CD4-positive, alpha-beta T cell treated with Interleukin-4 for 4 hours (primary cell): ENCODE data around the gene IFNG-AS1.

Source experiments
- DNase-seq: peaks from one replicate; pipeline ENCODE4 v3.0.0-alpha.2; 2020

The IFNG-AS1 gene

DNA sequence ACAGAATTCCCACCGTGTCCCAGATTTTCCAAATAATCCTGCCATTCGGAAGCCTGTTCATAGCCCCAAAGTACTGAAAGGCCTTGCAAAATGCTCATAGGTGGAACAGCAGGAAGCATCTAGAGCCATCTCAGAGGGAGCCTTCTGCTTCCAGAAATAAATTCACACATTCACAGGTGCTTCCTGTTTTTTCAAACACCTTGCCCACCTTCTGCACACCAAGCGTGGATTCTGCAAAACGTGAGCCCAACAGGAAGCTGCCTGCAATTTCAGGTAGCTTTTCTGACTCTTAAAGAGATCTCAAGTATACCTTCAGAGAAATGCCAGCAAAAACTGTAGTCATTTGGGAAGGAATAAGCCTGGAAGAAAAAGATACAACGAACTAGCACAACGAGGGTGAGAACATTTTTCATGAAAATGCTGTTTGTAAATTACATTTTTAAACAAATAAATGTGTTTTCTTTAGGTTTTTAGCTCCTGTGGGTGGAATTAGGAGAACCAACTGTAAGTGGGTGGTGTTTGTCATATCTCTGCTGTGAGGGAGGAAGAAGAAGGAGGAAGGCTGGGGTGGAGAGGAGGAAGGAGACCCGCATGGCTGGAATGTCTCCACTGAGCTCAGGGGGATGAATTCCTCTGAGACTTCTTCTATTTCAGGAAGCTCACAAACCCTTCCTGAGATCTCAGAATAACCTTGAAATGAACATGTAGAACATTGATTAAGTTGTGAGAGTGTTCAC, at the start of gene IFNG-AS1:
Gene IFNG-AS1, plus strand, starts transcription at position 264 of the 737 bp plus-strand sequence.
- peak; percentile 43 for DNase-seq

GRCh38 chr12:67939611-67940010, 49.6 kb upstream of the IFNG-AS1 start:
- no peak for DNase-seq

DNA sequence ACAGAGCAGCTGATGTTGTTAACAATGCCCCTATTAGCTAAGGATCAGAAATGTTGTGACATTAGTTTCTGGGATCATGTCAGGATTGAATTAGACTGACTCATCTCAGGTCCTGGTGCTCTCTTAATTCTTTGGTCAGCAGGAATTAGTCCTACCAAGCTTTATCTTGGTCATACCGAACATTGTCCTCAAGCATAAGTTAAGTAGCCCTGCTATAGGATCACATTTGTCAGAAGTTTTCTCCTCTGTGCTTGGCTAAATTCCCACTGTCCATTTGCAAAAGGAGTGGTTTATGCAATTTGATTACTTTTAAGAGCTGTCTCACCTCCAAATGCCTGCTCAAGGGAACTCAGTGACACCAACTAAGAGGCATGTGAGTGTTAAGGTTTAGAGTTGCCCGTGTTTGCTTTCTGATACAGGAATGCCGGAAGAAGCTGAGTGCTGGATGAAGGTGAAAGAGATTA, 48.4 kb upstream of the IFNG-AS1 start:
- no peak for DNase-seq

DNA sequence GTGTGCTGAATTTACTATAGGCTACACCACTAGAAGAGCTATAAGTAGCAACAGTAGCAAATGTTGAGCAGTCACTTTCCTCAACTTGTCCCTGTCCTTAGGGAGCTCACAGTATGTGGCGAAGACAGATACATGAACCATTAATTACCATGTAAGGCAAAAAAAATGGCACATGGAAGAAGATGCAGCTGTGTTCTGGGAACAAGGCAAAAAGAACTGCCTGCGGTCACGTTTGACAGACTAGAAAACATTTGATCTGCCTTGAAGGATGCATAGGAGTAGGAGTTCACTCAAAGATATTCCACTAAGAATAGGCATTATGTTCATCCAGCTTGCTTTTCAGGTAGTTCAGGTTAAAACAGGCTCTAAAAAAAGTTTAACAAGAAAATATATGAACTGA, 46.5 kb upstream of the IFNG-AS1 start:
- DNase-seq, result no peak

DNA sequence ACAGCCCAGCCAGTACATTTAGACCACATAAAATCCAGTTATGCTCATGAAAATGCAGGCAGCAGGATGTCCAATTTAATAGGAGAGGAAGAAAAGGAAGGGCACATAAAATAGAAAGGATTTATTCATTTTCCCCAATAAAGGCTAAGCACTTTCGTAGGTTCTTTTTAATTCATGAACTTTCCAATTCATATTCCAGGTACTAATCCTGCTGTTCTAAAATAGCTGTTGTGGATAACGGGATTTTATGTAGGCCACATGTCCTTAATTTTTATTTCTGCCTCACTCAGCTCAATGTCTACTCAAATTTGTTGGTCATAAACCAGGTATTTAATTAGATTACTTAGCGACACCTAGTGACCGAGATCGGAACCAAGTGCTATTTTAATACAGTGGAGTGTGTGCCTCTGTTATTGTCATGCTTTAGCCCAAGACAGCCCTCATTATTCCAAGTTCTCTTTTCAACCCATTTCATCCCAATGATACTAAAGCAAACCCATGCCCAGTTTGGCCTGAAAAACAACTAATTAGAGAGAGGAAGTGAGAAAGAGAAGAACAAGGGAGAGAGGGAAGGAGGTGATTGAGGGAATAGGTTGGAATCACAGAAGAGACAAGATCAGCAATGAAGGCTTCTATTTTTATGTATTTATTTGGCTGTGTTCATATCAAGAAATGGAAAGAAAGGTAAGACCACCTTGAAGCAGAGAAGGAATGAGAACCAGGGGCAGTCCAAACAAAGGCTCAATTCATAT, 45.9 kb upstream of the IFNG-AS1 start:
- DNase-seq, result peak; percentile 75

GRCh38 chr12:67944093-67944492, 45.2 kb upstream of the IFNG-AS1 start:
- DNase-seq, result no peak

- DNase-seq, result no peak
These were observed 36.5 kb upstream of the IFNG-AS1 start for GRCh38 chr12:67952787-67953186.

GRCh38 chr12:67957383-67957782, 31.9 kb upstream of the IFNG-AS1 start:
- no peak for DNase-seq

- no peak for DNase-seq
These were observed 31.1 kb upstream of the IFNG-AS1 start for GRCh38 chr12:67958187-67958586.

- no peak for DNase-seq
These were observed 24.8 kb upstream of the IFNG-AS1 start for GRCh38 chr12:67964456-67964855.

DNA sequence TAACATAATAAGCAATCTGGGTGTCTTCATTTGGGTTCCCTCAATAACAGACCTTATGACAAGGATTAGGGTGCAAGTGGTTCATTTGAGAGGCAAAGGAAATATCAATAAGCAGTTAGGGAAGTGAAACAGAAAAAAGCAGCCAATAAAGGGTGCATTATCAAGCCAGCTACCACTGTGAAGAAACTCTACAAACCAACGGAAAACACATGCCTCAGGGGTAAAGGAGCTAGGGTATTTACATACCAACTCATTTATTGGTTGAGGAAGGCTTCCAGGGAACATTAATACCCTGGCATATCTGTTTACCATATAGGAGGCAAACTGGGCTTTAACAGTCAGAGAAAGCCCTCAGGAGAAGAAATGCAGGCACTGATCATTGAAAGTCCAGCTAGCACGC, 22.7 kb upstream of the IFNG-AS1 start:
- DNase-seq, result no peak

DNA sequence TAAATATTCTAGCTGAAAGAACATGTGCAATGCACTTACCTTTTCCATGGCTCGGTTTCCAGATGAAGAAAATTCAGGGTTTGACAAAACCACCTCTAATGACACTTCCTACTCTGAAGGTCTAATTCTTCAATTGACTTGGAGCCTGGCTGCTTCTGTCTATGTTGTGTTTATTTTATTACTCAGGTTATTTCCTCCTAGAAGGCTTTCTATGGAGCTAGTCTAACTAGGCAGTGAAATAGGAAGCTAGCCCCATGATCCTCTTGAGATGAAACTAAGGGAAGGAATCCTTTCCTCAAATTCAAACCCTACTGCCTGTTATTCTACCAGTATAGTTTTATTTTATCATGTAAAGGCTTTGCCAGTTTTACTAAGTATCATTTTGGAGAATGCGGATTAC, 20.9 kb upstream of the IFNG-AS1 start:
- DNase-seq, result no peak

GRCh38 chr12:67968725-67969124, 20.5 kb upstream of the IFNG-AS1 start:
- no peak for DNase-seq

- DNase-seq, result no peak
These were observed 20.0 kb upstream of the IFNG-AS1 start for GRCh38 chr12:67969134-67969802.

- no peak for DNase-seq
These were observed 11.6 kb upstream of the IFNG-AS1 start for GRCh38 chr12:67977668-67978067.

- DNase-seq, result no peak
These were observed 8.9 kb upstream of the IFNG-AS1 start for GRCh38 chr12:67980391-67980790.

- no peak for DNase-seq
These were observed 7.7 kb upstream of the IFNG-AS1 start for GRCh38 chr12:67981287-67982162.

GRCh38 chr12:67982164-67982563, 7.1 kb upstream of the IFNG-AS1 start:
- DNase-seq, result no peak

- DNase-seq, result no peak
These were observed 2.6 kb upstream of the IFNG-AS1 start for GRCh38 chr12:67986632-67987031.

DNA sequence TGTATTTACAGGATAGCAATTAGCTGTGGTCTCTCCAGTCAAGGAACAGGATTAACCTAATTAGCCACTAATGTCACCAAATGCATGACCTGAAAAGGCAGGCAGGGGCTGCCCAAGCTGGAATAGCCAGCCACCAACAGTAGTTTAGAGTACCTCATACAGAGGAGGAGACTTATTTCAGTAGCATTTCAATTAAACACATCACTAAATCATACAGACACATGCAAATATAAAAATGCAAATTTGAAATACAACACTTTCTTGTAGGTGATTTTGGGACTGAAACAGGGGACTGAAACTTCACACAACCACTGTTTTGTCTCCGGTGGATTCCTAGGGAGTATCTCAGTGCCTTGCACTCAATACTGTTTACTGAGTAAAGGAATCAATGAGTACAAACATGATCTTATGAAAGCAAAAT, 636 bp upstream of the IFNG-AS1 start:
- DNase-seq, result no peak

GRCh38 chr12:67991158-67991557, 1.9 kb downstream of the IFNG-AS1 start:
- DNase-seq, result peak; percentile 60

DNA sequence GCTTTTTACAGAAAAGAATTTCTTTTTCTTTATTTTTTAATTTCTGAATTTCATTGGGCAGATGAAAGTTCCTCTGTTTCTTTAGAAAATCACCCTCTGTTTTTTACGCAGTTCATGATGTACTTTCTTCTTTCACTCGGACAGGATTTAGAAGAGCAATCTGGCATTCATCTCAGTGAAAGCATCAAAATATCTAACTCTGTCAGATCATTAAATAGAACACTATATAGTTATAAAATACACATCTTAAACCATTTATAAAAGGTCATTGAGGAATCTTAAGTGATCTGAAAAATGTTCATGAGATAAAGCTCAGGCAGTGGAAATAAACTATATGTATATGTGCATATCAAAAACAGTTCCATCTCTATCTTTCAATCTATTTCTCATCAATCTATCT, 3.9 kb downstream of the IFNG-AS1 start:
- no peak for DNase-seq

GRCh38 chr12:67994046-67994445, 4.8 kb downstream of the IFNG-AS1 start:
- DNase-seq, result no peak
